ENCODE measurements around the gene NMRAL1.

GRCh38 chr16:4501071-4501478, 26.6 kb upstream of the NMRAL1 start:
- TF ChIP-seq CTCF (IDR thresholded peaks at IDR 0.05) (no peak), EP300 (IDR thresholded peaks at IDR 0.05) (no peak), POLR2A (IDR thresholded peaks at IDR 0.05) (no peak)

Measured in ovary (tissue), 3 donors.